ENCODE measurements around the gene UNK.

UNK gene, protein sequence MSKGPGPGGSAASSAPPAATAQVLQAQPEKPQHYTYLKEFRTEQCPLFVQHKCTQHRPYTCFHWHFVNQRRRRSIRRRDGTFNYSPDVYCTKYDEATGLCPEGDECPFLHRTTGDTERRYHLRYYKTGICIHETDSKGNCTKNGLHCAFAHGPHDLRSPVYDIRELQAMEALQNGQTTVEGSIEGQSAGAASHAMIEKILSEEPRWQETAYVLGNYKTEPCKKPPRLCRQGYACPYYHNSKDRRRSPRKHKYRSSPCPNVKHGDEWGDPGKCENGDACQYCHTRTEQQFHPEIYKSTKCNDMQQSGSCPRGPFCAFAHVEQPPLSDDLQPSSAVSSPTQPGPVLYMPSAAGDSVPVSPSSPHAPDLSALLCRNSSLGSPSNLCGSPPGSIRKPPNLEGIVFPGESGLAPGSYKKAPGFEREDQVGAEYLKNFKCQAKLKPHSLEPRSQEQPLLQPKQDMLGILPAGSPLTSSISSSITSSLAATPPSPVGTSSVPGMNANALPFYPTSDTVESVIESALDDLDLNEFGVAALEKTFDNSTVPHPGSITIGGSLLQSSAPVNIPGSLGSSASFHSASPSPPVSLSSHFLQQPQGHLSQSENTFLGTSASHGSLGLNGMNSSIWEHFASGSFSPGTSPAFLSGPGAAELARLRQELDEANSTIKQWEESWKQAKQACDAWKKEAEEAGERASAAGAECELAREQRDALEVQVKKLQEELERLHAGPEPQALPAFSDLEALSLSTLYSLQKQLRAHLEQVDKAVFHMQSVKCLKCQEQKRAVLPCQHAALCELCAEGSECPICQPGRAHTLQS

DNA sequence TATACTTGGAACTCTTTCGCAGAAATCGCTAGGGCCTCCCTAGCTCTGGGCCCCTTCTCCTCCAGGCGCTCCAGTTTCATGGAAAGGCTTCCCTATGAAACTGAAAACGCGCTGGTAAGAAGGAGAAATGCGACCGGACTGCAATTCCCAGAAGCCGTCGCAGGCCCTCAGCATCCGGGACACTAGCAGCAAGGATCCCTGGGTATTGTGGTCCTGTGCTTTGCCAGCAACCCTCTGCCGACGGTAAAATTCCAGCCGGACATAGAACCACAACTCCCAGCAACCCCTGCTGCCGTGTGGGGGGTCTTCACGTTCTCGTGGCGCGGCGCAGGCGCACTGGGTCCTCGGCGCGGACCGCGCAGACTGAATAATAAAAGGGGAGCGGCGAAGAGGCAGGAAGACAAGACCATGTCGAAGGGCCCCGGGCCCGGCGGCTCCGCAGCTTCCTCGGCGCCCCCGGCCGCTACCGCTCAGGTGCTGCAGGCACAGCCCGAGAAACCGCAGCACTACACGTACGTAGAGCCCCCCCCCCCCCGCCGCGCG lies at the start of gene UNK:
UNK (plus strand) TSS at position 334 of the 543 bp plus-strand sequence; CDS start at position 409, 75 bp downstream.
- Histone ChIP-seq H3K4me3 (peak within 1 kb of the TSS; percentile 40 to 77 (median 49)), H3K27ac (peak within 1 kb of the TSS; percentile 82 to 100 (median 99))

DNA sequence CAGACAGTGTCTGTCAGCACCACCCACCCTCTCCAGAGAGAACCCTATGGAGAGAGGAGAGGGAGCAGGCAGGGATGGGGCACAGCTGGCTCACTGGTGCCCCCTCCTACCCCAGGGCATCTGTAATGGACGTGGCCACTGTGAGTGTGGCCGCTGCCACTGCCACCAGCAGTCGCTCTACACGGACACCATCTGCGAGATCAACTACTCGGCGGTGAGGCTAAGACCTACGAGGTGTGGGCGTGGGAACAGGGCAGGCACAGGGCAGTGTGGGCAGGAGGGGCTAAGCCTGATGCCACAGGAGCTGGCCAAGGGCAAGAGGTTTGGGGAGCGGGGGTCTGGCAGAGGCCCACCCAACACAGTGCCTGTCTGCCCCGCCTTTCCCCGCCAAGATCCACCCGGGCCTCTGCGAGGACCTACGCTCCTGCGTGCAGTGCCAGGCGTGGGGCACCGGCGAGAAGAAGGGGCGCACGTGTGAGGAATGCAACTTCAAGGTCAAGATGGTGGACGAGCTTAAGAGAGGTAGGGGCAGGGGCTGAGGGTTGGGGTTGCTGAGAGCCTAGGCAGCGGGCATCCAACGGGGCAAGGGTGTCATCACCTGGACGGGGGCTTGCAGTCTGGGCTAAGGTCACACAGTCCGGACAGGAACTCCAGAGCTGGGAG lies 48.3 kb upstream of the UNK start:
- Histone ChIP-seq H3K27ac (no peak overlapping the region), H3K4me3 (no peak overlapping the region)

DNA sequence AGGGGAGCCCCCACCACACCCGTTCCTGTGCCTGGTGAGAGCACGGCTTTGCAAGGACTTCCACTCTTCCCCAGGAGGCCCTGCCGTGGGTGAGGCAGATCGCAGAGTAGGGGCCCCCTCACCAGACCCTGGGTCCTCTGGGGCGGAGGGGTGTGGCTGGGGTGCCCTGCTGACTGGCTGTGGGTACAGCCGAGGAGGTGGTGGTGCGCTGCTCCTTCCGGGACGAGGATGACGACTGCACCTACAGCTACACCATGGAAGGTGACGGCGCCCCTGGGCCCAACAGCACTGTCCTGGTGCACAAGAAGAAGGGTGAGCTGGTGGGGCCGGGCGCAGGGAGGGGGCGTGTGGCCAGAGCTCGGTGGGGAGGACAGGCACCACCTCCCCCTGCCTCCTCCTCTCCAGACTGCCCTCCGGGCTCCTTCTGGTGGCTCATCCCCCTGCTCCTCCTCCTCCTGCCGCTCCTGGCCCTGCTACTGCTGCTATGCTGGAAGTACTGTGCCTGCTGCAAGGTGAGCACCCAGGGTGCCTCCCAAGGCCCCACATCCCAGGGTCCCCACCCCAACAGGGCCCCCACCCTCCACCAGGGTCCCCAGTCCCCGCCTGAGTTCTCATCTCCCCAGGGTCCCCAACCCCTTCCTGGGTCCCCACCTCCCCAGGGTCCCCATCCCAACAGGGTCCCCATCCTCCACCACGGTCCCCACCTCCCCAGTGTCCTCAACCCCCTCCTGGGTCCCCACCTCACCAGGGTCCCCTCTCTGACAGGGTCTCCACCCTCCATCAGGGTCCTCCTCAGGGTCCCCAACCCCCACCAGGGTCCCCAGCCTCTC lies 47.3 kb upstream of the UNK start:
- Histone ChIP-seq H3K27ac (peak overlapping the region in 1 of 21 experiments; percentile 14), H3K4me3 (no peak overlapping the region)

DNA sequence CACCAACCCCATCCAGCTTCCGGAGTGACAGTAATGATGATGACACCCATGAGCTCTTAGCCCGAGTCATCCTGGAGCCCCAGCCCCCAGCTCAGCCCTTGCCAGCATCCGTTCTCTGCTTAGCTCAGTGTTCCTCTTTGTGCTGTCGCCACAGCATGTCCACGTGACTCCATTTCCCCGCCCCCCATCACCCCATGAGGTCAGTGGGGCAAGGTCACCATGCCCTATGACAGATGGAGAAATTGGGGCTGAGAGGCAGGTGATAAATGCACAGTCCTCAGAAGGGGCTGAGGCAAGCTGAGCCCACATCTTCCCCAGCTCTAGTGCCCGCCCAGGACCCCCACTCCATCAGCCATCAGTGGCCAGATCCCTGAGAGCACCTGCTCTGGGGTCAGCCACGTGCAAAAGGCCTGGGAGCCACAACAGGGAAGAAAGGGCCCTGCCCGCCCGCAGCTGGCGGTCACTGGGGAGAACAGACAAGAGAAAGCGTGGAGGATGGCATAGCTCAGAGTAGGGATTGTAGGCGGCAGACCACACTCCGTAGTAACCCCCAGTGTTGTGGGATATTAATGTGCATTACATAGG lies 46.3 kb upstream of the UNK start:
- no peak overlapping the region for H3K4me3 ChIP-seq
- H3K27ac ChIP-seq = no peak overlapping the region

DNA sequence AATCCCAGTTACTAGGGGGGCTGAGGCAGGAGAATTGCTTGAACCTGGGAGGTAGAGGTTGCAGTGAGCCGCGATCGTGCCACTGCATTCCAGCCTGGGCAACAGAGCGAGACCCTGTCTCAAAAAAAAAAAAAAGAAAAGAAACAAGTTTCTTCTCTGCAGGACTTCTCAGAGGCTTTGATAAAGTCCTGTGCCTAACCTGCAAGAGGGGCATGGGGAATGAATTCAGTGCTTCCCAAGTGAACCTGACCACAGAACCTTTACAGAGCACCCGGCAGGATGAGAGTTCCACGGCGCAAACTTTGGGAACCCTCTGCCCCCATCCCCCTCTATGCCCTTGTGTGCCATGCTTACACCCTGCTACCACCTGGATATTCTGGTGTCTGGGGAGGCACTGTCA lies 45.4 kb upstream of the UNK start:
- no peak overlapping the region for H3K27ac ChIP-seq
- H3K4me3 ChIP-seq = no peak overlapping the region

DNA sequence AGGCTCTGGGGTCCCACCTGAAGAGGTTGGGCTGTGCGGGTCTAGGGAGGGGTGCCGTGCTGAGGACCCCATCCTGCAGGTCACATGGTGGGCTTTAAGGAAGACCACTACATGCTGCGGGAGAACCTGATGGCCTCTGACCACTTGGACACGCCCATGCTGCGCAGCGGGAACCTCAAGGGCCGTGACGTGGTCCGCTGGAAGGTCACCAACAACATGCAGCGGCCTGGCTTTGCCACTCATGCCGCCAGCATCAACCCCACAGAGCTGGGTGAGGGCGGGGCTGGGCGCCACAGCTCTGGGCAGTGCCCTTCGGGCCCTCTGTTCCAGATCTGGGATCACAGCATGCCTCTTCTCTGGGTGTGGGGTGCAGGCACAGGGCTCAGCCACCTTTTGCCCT lies 44.8 kb upstream of the UNK start:
- Histone ChIP-seq H3K4me3 (no peak overlapping the region), H3K27ac (no peak overlapping the region)

DNA sequence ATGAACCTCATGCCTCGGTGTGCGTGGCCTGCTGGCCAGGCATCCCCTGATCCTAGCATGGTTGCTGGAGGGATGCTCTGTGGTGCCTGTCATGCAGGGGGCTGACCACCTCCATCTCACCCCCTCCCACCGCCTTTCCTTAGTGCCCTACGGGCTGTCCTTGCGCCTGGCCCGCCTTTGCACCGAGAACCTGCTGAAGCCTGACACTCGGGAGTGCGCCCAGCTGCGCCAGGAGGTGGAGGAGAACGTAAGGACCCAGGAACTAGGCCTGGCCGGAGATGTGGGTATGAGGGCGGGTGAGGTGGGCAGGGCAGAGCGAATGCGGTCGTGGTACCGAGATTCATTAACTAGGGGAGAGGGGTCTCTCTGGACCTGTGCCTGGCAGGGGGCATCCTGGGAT lies 44.4 kb upstream of the UNK start:
- no peak overlapping the region for H3K27ac ChIP-seq

DNA sequence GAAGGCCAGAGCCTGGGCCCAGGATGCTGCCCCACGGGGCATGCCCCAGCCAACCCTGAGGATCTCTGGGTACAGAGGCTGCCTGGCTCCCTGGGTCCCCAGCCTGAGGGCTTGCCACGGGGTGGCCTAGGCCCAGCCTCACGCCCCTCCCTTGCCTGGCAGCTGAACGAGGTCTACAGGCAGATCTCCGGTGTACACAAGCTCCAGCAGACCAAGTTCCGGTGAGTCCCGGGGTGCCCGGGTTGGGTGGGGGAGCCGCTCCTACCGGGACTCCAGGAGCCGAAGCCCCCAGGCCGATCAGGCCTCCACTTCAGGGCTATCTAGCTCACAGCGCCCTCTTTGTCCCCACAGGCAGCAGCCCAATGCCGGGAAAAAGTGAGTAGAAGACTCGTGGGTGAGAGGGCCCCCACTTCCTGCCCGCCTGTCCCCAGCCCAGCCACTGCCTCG lies 44.0 kb upstream of the UNK start:
- Histone ChIP-seq H3K4me3 (no peak overlapping the region), H3K27ac (no peak overlapping the region)

More for the DNA sequence above, 44.4 kb upstream of the UNK start:
- H3K4me3 ChIP-seq = no peak overlapping the region

DNA sequence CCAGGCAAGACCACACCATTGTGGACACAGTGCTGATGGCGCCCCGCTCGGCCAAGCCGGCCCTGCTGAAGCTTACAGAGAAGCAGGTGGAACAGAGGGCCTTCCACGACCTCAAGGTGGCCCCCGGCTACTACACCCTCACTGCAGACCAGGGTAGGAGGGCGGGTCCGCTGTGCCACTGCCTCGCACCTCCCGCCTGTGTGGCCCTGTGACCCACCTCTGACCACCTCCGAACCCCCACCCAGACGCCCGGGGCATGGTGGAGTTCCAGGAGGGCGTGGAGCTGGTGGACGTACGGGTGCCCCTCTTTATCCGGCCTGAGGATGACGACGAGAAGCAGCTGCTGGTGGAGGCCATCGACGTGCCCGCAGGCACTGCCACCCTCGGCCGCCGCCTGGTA lies 42.3 kb upstream of the UNK start:
- Histone ChIP-seq H3K27ac (no peak overlapping the region), H3K4me3 (no peak overlapping the region)

DNA sequence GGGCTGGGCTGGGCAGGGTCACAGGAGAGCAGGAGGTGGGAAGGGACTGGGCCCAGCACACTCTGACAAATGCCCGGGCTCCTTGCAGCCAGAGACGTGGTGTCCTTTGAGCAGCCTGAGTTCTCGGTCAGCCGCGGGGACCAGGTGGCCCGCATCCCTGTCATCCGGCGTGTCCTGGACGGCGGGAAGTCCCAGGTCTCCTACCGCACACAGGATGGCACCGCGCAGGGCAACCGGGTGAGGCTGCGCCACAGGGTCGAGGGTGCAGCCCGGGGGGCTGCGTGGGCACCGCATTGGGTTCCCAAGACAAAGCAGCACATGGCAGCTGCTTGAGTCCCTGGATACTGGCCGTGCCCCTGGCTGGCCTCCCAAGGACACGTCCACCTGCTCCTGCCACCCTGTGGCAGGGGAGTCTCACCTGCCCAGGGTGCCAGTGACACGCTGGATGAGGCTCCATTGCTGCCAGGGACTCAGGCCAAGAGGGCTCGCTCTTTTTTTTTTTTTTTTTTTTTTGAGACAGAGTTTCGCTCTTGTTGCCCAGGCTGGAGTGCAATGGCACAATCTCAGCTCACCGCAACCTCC lies 40.9 kb upstream of the UNK start:
- H3K4me3 ChIP-seq = no peak overlapping the region
- H3K27ac ChIP-seq = no peak overlapping the region

DNA sequence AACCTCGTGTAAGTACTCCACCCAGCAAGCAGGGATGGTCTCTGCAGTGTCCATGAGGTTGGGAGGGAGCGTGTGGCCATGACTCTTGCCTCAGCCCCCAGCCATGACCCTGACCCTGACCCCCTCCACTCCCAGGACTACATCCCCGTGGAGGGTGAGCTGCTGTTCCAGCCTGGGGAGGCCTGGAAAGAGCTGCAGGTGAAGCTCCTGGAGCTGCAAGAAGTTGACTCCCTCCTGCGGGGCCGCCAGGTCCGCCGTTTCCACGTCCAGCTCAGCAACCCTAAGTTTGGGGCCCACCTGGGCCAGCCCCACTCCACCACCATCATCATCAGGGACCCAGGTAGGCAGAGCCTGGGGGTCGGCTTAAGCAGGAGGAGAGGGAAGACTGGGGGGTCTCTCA lies 35.9 kb upstream of the UNK start:
- H3K27ac ChIP-seq = no peak overlapping the region

DNA sequence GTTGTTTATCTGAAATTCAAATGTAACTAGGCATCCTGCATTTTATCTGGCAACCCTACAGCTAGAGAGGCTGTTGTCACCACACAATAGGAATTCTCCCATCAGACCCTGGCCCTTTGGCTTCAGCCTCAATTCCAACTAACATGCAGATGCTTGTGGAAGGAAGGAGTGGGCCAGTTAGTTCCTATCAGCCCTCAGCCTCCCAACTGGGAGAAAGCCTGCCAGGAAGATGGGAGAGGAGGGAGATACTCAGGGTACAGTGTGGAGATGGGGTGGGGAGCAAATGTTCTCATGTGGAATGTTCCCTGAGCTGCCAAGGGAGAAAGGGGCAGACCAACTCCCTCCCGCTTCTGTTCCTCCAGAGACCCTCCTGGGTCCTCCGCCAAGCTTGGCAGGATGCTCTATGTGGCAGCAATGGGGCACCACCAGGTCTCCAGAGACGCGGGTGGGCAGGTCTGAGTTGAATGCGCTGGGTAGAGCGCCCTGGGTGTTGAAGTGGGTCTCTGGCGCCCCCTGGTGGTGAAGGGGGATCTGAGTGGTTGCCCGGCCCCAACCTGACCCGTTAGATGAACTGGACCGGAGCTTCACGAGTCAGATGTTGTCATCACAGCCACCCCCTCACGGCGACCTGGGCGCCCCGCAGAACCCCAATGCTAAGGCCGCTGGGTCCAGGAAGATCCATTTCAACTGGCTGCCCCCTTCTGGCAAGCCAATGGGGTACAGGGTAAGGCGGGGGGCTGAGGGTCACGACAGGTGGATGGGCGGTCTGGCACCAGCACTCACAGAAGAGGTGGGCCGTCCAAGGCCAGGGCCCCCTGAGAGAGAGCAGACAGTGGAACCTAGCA lies 34.8 kb upstream of the UNK start:
- Histone ChIP-seq H3K27ac (no peak overlapping the region), H3K4me3 (no peak overlapping the region)

More for the DNA sequence above, 35.9 kb upstream of the UNK start:
- no peak overlapping the region for H3K4me3 ChIP-seq

DNA sequence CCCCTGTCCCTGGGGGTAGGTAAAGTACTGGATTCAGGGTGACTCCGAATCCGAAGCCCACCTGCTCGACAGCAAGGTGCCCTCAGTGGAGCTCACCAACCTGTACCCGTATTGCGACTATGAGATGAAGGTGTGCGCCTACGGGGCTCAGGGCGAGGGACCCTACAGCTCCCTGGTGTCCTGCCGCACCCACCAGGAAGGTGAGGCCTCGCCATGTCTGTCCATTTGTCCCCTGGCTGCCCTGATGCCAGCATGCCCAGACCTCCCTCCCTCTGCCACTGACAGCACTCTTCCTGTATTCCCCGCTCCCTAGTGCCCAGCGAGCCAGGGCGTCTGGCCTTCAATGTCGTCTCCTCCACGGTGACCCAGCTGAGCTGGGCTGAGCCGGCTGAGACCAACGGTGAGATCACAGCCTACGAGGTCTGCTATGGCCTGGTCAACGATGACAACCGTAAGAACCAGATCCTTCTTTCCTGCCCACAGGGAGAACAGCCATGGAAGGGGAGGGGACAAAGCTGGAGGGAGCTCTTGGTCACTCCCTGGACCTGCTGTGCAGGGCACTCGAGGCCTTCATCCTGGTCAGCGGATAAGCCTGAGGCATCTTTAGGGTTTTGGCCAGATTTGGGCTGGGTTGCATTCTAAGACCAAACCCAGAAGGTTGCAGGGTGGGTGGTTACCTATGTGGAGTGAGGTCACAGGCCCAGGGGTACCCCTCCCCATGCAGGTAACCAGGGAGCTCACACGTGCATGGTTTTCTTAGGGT lies 33.8 kb upstream of the UNK start:
- H3K27ac ChIP-seq = no peak overlapping the region
- no peak overlapping the region for H3K4me3 ChIP-seq

DNA sequence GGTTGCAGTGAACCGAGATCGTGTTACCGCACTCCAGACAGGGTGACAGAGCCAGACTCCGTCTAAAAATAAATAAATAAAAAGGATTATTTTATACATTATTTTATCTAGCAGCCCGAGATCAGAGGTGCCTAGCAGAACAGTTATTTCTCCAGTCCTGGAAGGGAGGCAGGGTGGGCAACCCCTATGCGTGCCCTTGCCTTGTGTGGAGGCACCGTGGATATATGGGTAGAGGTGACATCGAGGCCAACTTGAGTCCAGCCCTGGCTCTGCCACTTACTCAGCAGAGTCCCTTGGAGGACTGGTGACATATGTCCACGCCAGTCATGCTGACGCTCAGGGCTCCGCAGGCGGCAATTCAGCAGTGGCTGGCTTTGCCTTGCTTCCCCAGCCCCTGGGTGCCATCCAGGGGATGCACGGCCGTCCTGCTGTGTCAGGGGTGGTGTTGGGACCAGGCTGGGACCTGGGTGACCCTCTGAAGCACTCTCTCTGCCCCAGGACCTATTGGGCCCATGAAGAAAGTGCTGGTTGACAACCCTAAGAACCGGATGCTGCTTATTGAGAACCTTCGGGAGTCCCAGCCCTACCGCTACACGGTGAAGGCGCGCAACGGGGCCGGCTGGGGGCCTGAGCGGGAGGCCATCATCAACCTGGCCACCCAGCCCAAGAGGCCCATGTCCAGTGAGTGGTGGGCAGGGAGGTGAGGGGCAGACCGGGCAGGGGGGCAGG lies 32.8 kb upstream of the UNK start:
- no peak overlapping the region for H3K27ac ChIP-seq
- no peak overlapping the region for H3K4me3 ChIP-seq

DNA sequence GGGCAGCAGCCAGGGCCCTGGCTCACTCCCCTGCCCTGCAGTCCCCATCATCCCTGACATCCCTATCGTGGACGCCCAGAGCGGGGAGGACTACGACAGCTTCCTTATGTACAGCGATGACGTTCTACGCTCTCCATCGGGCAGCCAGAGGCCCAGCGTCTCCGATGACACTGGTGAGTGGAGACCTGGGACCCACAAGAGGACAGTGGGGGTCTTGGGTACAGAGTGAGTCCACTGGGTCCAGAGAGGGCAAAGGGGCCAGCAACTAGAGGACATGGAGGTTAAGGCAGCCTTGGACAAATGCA lies 32.2 kb upstream of the UNK start:
- H3K4me3 ChIP-seq = no peak overlapping the region
- no peak overlapping the region for H3K27ac ChIP-seq

DNA sequence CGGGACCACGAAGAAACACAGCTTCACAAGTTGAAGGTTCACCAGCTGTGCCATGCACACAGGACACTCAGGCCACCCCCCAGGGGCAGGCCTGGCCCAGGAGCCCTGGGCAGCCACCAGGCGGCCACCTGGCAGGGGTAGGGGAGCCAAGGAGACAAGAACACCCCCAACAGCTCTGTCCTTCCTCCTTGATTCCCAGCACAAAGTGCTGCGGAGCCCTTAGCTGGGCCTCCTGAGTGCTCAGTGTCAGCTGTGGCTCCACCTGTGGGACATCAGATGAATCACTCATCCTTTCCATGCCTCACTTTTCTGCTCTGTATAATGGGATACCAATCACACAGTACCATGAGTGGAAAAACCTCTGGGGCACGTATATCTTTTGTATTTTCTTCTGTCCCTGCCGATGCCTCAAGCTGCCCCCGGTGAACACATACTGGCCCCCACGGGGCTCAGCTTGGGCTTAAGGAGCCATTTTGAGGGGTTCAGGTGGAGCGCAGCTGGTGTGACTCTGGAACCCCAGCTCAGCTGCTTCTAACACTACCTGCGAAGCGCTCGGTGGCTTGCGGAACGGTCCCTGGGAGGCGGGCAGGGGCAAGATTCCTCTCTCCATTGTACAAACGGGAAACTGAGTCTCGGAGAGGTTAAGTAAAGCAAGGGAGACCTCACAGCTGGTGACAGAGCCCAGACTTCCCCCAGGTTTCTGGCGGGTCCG lies 31.6 kb upstream of the UNK start:
- Histone ChIP-seq H3K4me3 (peak overlapping the region; percentile 14 to 40 (median 24)), H3K27ac (peak overlapping the region in 2 of 21 experiments; percentile 54 to 66)

Measured in skin epidermis (tissue), 12 donors.